HG03139 (cell line): ENCODE measurements around the gene TTC29.
"Not testable (repeated sequence)": the region's sequence is repeated elsewhere in the genome, so short reads cannot be mapped to it uniquely, and the experiment has no call there.

Experiments used
- ATAC-seq: cut with Tn5 transposase; IDR thresholded peaks from one replicate; pipeline ENCODE4 v1.9.1; 2021; ENCODE audit not compliant: unreplicated experiment

TTC29 gene

DNA sequence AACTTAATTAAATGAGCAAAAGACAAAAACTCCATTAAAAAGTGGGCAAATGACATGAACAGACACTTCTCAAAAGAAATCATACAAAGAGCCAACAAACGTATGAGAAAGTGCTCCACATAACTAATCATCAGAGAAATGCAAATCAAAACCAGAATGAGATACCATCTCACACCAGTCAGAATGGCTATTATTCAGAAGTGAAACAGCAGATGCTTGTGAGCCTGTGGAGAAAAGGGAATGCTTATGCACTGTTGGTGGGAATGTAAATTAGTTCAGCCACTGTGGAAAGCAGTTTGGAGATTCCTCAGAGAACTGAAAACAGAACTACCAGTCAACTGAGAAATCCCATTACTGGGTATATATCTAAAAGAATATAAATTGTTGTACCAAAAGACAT lies 222.1 kb downstream of the TTC29 start:
- ATAC-seq = not testable (repeated sequence)

DNA sequence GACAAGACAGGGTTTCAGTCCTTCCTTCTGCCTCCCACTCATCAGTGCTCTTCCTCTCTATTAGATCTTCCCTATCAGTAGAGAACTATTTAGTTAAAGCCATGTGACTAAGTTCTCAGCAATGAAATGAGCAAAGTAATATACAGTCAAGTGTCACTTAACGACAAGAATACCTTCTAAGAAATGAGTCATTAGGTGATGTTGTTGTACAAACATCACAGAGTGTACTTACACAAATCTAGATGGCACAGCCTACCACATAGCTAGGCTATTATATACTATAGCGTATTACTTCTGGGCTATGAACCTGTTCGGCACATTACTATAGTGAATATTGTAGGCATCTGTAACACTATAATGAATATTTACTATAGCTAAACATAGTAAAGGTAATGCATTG lies 235.7 kb downstream of the TTC29 start:
- ATAC-seq = no peak

DNA sequence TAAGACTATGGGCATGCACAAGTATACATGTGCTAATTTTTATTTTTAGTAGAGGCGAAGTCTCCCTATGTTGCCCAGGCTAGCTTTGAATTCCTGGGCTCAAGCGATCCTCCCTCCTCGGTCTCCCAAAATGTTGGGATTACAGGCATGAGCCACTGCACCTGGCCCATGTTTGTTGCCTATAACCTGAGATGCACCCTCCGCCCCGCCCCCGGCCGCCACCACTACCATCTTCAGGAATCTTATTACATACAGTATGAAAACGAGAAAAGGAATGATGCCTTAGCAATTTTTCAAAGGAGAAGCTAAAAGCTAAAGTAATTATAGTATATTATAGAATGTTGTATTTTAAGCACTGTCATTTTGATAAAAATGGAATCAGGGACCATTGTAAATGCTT lies 245.8 kb downstream of the TTC29 start:
- ATAC-seq = no peak

DNA sequence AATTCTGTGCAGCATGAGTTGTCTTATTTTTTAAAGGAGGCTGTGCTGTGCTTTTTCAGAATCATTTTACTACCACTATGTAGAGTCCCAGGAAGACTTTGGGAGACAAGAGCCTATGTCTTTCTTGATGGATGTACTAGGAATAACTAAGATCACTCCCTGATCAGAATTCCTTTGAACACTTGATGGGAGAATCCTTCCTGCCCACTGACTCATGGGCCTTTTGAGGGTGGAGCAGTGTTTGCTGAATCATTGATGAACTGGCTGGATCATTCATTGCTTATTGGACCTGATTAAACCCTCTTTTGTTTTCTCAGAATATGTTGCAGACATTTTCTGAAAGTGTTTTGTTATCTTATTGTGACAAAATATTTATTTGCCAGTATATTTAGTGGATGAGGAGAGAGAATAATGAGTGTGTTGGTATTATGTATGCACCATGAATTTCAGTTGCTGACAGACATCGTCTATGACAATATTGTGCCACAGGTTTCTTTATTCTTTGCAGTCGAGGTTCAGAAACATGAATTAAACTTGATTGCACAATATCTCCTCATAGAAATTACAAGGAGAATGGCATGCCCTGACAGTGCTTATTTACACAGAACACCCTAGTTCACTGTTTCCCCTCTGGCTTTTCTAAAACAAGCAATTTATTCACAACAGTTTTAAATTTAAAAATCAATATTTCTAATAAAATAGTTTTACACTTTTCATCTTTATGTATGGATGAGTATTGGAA lies 270.7 kb downstream of the TTC29 start:
- no peak for ATAC-seq

DNA sequence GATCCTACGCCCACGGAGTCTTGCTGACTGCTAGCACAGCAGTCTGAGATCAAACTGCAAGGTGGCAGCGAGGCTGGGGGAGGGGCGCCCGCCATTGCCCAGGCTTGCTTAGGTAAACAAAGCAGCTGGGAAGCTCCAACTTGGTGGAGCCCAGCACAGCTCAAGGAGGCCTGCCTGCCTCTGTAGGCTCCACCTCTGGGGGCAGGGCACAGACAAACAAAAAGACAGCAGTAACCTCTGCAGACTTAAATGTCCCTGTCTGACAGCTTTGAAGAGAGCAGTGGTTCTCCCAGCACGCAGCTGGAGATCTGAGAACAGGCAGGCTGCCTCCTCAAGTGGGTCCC lies 281.7 kb downstream of the TTC29 start:
- ATAC-seq = not testable (repeated sequence)

- no peak for ATAC-seq
These were observed 284.3 kb downstream of the TTC29 start for GRCh38 chr4:146661367-146661766.
